ENCODE measurements around the gene EFCAB7. TPM values are rescaled to one million over a fixed set of nuclear protein-coding genes. Genes with fewer than 3 reads are reported as not detected.

Gene EFCAB7
- 1 to 10 TPM; 8.5 to 9.1 TPM for total RNA-seq

- ChIA-PET CTCF (interaction anchor here (0.7 to 1.3 kb wide), 3 partner anchors 15 to 196 kb away, joined by 3 to 4 read pairs (median 3); no protein-coding TSS in a partner anchor), POLR2A (no interaction called here)
- Mint-ChIP-seq H3K27ac (peak within 1 kb of the TSS; percentile 97), H3K36me3 (ENCODE audit: low read depth) (peaks cover 10% of the 10 kb centered on the region), H3K4me3 (peak within 1 kb of the TSS; percentile 89), H3K27me3 (no peaks in the 10 kb centered on the region), H3K4me1 (peaks cover 18% of the 10 kb centered on the region), H3K9me3 (ENCODE audit: low read depth) (no peaks in the 10 kb centered on the region)
- intact Hi-C loops (cut with DNase I, micrococcal nuclease), result loop anchor here (1.0 to 5.0 kb wide), 8 partner anchors 70 to 1086 kb away; partner anchors contain the start of genes ALG6 (in 2 of the 2), ATG4C (in 2 of the 2), FOXD3 (in 1 of the 2) and PGM1 (in 1 of the 2)
- ATAC-seq (peak; percentile 93), DNase-seq (peak; percentile 90)
Measured at GRCh38 chr1:63522891-63523728, at the start of gene EFCAB7, which contains the start of gene ITGB3BP. Gene EFCAB7 (plus strand): TSS chr1:63523525. CDS start chr1:63525573, 2,048 bp downstream. Gene ITGB3BP (minus strand): TSS chr1:63523225. CDS start chr1:63523133, 92 bp downstream.

GRCh38 chr1:63475761-63476160 lies 47.6 kb upstream of the EFCAB7 start:
- H3K36me3 Mint-ChIP-seq (ENCODE audit: low read depth), result peaks cover 9% of the 10 kb centered on the region
- intact Hi-C loops (cut with DNase I, micrococcal nuclease), result no loop called here

GRCh38 chr1:63480057-63480456 lies 43.3 kb upstream of the EFCAB7 start:
- no peaks in the 10 kb centered on the region for H3K9me3 Mint-ChIP-seq (ENCODE audit: low read depth)
- H3K27ac Mint-ChIP-seq, result no peak overlapping the region
- intact Hi-C loops (cut with DNase I, micrococcal nuclease), result no loop called here
- ATAC-seq (no peak), DNase-seq (no peak)
- no peaks in the 10 kb centered on the region for H3K4me1 Mint-ChIP-seq
- ChIA-PET CTCF (no interaction called here), POLR2A (no interaction called here)
- H3K27me3 Mint-ChIP-seq, result no peaks in the 10 kb centered on the region
- H3K36me3 Mint-ChIP-seq (ENCODE audit: low read depth), result peaks cover 5% of the 10 kb centered on the region
- H3K4me3 Mint-ChIP-seq, result no peak overlapping the region

More at GRCh38 chr1:63475761-63476160, 47.6 kb upstream of the EFCAB7 start:
- ChIA-PET CTCF (no interaction called here), POLR2A (no interaction called here)
- Mint-ChIP-seq H3K27ac (no peak overlapping the region), H3K4me3 (no peak overlapping the region), H3K27me3 (no peaks in the 10 kb centered on the region), H3K4me1 (no peaks in the 10 kb centered on the region), H3K9me3 (ENCODE audit: low read depth) (no peaks in the 10 kb centered on the region)
- ATAC-seq, result no peak
- DNase-seq, result no peak

- ChIA-PET POLR2A (no interaction called here), CTCF (no interaction called here)
- Mint-ChIP-seq H3K4me3 (no peak overlapping the region), H3K27me3 (no peaks in the 10 kb centered on the region), H3K27ac (no peak overlapping the region), H3K9me3 (ENCODE audit: low read depth) (no peaks in the 10 kb centered on the region), H3K36me3 (ENCODE audit: low read depth) (peaks cover 7% of the 10 kb centered on the region), H3K4me1 (no peaks in the 10 kb centered on the region)
- ATAC-seq, result no peak
- intact Hi-C loops (cut with DNase I, micrococcal nuclease), result no loop called here
- DNase-seq, result no peak
Measured at GRCh38 chr1:63486629-63487028, 36.7 kb upstream of the EFCAB7 start.

GRCh38 chr1:63487336-63488065 lies 35.8 kb upstream of the EFCAB7 start:
- Mint-ChIP-seq H3K9me3 (ENCODE audit: low read depth) (no peaks in the 10 kb centered on the region), H3K4me3 (no peak overlapping the region), H3K27me3 (no peaks in the 10 kb centered on the region), H3K36me3 (ENCODE audit: low read depth) (peaks cover 7% of the 10 kb centered on the region), H3K4me1 (no peaks in the 10 kb centered on the region), H3K27ac (no peak overlapping the region)
- CTCF ChIA-PET, result no interaction called here
- intact Hi-C loops (cut with DNase I, micrococcal nuclease), result no loop called here
- no peak for ATAC-seq
- POLR2A ChIA-PET, result no interaction called here
- no peak for DNase-seq

- H3K9me3 Mint-ChIP-seq (ENCODE audit: low read depth), result no peaks in the 10 kb centered on the region
- peaks cover 23% of the 10 kb centered on the region for H3K36me3 Mint-ChIP-seq (ENCODE audit: low read depth)
- H3K4me3 Mint-ChIP-seq, result no peak overlapping the region
- POLR2A ChIA-PET, result no interaction called here
- CTCF ChIA-PET, result interaction anchor here (0.5 kb wide), 1 partner anchor 918 kb away, joined by 3 read pairs; no protein-coding TSS in a partner anchor
- intact Hi-C loops (cut with DNase I, micrococcal nuclease), result no loop called here
- DNase-seq (no peak), ATAC-seq (no peak)
- H3K27ac Mint-ChIP-seq, result no peak overlapping the region
- no peaks in the 10 kb centered on the region for H3K27me3 Mint-ChIP-seq
- peaks cover 2% of the 10 kb centered on the region for H3K4me1 Mint-ChIP-seq
Measured at GRCh38 chr1:63497577-63497976, 25.7 kb upstream of the EFCAB7 start.

GRCh38 chr1:63498106-63498505 lies 25.2 kb upstream of the EFCAB7 start:
- H3K36me3 Mint-ChIP-seq (ENCODE audit: low read depth), result peaks cover 24% of the 10 kb centered on the region
- no peaks in the 10 kb centered on the region for H3K9me3 Mint-ChIP-seq (ENCODE audit: low read depth)
- CTCF ChIA-PET, result no interaction called here
- peaks cover 2% of the 10 kb centered on the region for H3K4me1 Mint-ChIP-seq
- ATAC-seq, result no peak
- POLR2A ChIA-PET, result no interaction called here
- H3K27ac Mint-ChIP-seq, result no peak overlapping the region
- DNase-seq, result no peak
- no peaks in the 10 kb centered on the region for H3K27me3 Mint-ChIP-seq
- intact Hi-C loops (cut with DNase I, micrococcal nuclease), result no loop called here
- no peak overlapping the region for H3K4me3 Mint-ChIP-seq

- Mint-ChIP-seq H3K4me1 (peaks cover 2% of the 10 kb centered on the region), H3K27me3 (no peaks in the 10 kb centered on the region), H3K9me3 (ENCODE audit: low read depth) (peaks cover 3% of the 10 kb centered on the region), H3K27ac (no peak overlapping the region), H3K4me3 (no peak overlapping the region), H3K36me3 (ENCODE audit: low read depth) (peaks cover 38% of the 10 kb centered on the region)
- ChIA-PET CTCF (no interaction called here), POLR2A (no interaction called here)
- no peak for DNase-seq
- ATAC-seq, result no peak
- intact Hi-C loops (cut with DNase I, micrococcal nuclease), result no loop called here
Measured at GRCh38 chr1:63501256-63501655, 22.1 kb upstream of the EFCAB7 start.

- Mint-ChIP-seq H3K27me3 (no peaks in the 10 kb centered on the region), H3K27ac (no peak overlapping the region), H3K4me1 (peaks cover 2% of the 10 kb centered on the region), H3K36me3 (ENCODE audit: low read depth) (peaks cover 27% of the 10 kb centered on the region), H3K4me3 (no peak overlapping the region), H3K9me3 (ENCODE audit: low read depth) (peaks cover 3% of the 10 kb centered on the region)
- ChIA-PET POLR2A (no interaction called here), CTCF (no interaction called here)
- no peak for DNase-seq
- ATAC-seq, result no peak
- intact Hi-C loops (cut with DNase I, micrococcal nuclease), result no loop called here
Measured at GRCh38 chr1:63506782-63507181, 16.5 kb upstream of the EFCAB7 start.

GRCh38 chr1:63509718-63510117 lies 13.6 kb upstream of the EFCAB7 start:
- Mint-ChIP-seq H3K4me3 (no peak overlapping the region), H3K9me3 (ENCODE audit: low read depth) (peaks cover 3% of the 10 kb centered on the region), H3K27ac (no peak overlapping the region), H3K36me3 (ENCODE audit: low read depth) (peaks cover 23% of the 10 kb centered on the region), H3K4me1 (peaks cover 2% of the 10 kb centered on the region), H3K27me3 (no peaks in the 10 kb centered on the region)
- ChIA-PET POLR2A (no interaction called here), CTCF (no interaction called here)
- intact Hi-C loops (cut with DNase I, micrococcal nuclease), result no loop called here
- DNase-seq, result no peak
- ATAC-seq, result no peak

GRCh38 chr1:63512584-63512983 lies 10.7 kb upstream of the EFCAB7 start:
- no peak for ATAC-seq
- Mint-ChIP-seq H3K4me3 (no peak overlapping the region), H3K4me1 (peaks cover 2% of the 10 kb centered on the region), H3K27ac (no peak overlapping the region), H3K36me3 (ENCODE audit: low read depth) (peaks cover 7% of the 10 kb centered on the region), H3K27me3 (no peaks in the 10 kb centered on the region), H3K9me3 (ENCODE audit: low read depth) (no peaks in the 10 kb centered on the region)
- DNase-seq, result no peak
- ChIA-PET CTCF (interaction anchor here (0.9 kb wide), 1 partner anchor 16 kb away, joined by 5 read pairs; no protein-coding TSS in a partner anchor), POLR2A (interaction anchor here (0.7 kb wide), 1 partner anchor 154 kb away, joined by 3 read pairs; no protein-coding TSS in a partner anchor)
- intact Hi-C loops (cut with DNase I, micrococcal nuclease), result no loop called here

GRCh38 chr1:63516629-63517028 lies 6.7 kb upstream of the EFCAB7 start:
- Mint-ChIP-seq H3K4me3 (no peak overlapping the region), H3K36me3 (ENCODE audit: low read depth) (peaks cover 7% of the 10 kb centered on the region), H3K27ac (no peak overlapping the region), H3K9me3 (ENCODE audit: low read depth) (no peaks in the 10 kb centered on the region), H3K4me1 (peaks cover 7% of the 10 kb centered on the region), H3K27me3 (no peaks in the 10 kb centered on the region)
- ATAC-seq (no peak), DNase-seq (no peak)
- ChIA-PET CTCF (no interaction called here), POLR2A (no interaction called here)
- intact Hi-C loops (cut with DNase I, micrococcal nuclease), result no loop called here

Measured in activated CD4-positive, alpha-beta T cell treated with anti-CD3 and anti-CD28 coated beads for 36 hours (primary cell).